ENCODE measurements around the gene DNAJC25.

The DNAJC25 gene

GRCh38 chr9:111645806-111646205 lies 14.7 kb downstream of the DNAJC25 start:
- no CpG with 5 or more reads among the region's 1 CpG for WGBS (ENCODE audit: insufficient coverage, insufficient read length)
- no peaks in the 10 kb centered on the region for H3K27me3 ChIP-seq (ENCODE audit: control insufficient read depth, insufficient read depth, low read length)
- no peaks in the 10 kb centered on the region for H3K4me1 ChIP-seq (ENCODE audit: control insufficient read depth, insufficient read depth, low read length)
- no peak overlapping the region for H3K4me3 ChIP-seq (ENCODE audit: low read length)
- no peak overlapping the region for H3K27ac ChIP-seq (ENCODE audit: low read length)
- no peaks in the 10 kb centered on the region for H3K9me3 ChIP-seq (ENCODE audit: control insufficient read depth, insufficient read depth, low read length)
- H3K36me3 ChIP-seq (ENCODE audit: control insufficient read depth, insufficient read depth, low read length), result no peaks in the 10 kb centered on the region
- DNase-seq (ENCODE audit: low read depth, low spot score), result no peak

DNA sequence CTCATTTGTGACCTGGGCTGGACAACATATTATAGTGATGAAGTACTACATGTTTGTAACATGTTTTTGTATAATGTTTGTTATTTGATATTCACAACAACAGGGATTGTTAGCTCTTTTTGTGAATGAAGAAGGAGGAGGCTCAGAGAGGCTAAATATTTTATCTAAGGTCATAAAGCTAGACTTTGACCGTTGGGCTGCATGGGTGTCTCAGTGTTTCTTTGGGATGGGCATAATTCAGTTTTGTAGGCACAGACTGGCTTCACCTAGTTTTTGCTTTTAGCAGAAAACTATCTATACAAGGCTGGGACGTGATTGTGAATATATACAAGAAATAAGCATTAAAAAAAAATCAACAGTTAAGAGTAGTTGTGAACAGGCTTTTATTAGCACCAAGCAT lies 15.3 kb downstream of the DNAJC25 start:
- DNase-seq (ENCODE audit: low read depth, low spot score), result no peak
- Histone ChIP-seq H3K4me1 (ENCODE audit: control insufficient read depth, insufficient read depth, low read length) (no peaks in the 10 kb centered on the region), H3K27me3 (ENCODE audit: control insufficient read depth, insufficient read depth, low read length) (no peaks in the 10 kb centered on the region), H3K27ac (ENCODE audit: low read length) (no peak overlapping the region), H3K36me3 (ENCODE audit: control insufficient read depth, insufficient read depth, low read length) (no peaks in the 10 kb centered on the region), H3K4me3 (ENCODE audit: low read length) (no peak overlapping the region), H3K9me3 (ENCODE audit: control insufficient read depth, insufficient read depth, low read length) (no peaks in the 10 kb centered on the region)
- WGBS (ENCODE audit: insufficient coverage, insufficient read length), result no CpG with 5 or more reads among the region's 2 CpGs

- Histone ChIP-seq H3K27me3 (ENCODE audit: control insufficient read depth, insufficient read depth, low read length) (no peaks in the 10 kb centered on the region), H3K4me3 (ENCODE audit: low read length) (no peak overlapping the region), H3K27ac (ENCODE audit: low read length) (no peak overlapping the region), H3K36me3 (ENCODE audit: control insufficient read depth, insufficient read depth, low read length) (no peaks in the 10 kb centered on the region), H3K9me3 (ENCODE audit: control insufficient read depth, insufficient read depth, low read length) (no peaks in the 10 kb centered on the region), H3K4me1 (ENCODE audit: control insufficient read depth, insufficient read depth, low read length) (no peaks in the 10 kb centered on the region)
- no CpG with 5 or more reads among the region's 4 CpGs for WGBS (ENCODE audit: insufficient coverage, insufficient read length)
- no peak for DNase-seq (ENCODE audit: low read depth, low spot score)
Observed at GRCh38 chr9:111648066-111648465, 16.9 kb downstream of the DNAJC25 start.

DNA sequence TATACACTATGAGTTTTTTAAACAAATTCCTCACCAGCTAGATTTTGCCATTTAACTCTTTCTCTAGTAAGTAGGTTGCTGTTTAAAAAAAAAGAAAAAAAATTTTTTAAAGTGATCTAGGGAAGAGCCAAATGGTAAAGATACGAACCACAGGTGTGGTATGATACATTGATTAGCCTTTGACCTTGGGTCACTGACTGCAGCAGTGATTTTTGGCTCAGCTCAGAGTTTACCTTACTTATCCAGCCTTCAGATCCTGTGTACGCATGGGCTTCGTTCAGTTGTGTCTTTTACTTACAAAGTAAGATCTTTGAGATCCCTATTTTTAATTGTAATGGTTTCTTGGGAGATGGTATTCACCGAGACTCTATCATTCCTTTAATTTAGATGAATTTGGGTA lies 17.9 kb downstream of the DNAJC25 start:
- H3K4me3 ChIP-seq (ENCODE audit: low read length), result no peak overlapping the region
- H3K27ac ChIP-seq (ENCODE audit: low read length), result no peak overlapping the region
- H3K36me3 ChIP-seq (ENCODE audit: control insufficient read depth, insufficient read depth, low read length), result no peaks in the 10 kb centered on the region
- WGBS (ENCODE audit: insufficient coverage, insufficient read length), result no CpG with 5 or more reads among the region's 4 CpGs
- H3K4me1 ChIP-seq (ENCODE audit: control insufficient read depth, insufficient read depth, low read length), result no peaks in the 10 kb centered on the region
- H3K27me3 ChIP-seq (ENCODE audit: control insufficient read depth, insufficient read depth, low read length), result no peaks in the 10 kb centered on the region
- no peaks in the 10 kb centered on the region for H3K9me3 ChIP-seq (ENCODE audit: control insufficient read depth, insufficient read depth, low read length)
- DNase-seq (ENCODE audit: low read depth, low spot score), result no peak

DNA sequence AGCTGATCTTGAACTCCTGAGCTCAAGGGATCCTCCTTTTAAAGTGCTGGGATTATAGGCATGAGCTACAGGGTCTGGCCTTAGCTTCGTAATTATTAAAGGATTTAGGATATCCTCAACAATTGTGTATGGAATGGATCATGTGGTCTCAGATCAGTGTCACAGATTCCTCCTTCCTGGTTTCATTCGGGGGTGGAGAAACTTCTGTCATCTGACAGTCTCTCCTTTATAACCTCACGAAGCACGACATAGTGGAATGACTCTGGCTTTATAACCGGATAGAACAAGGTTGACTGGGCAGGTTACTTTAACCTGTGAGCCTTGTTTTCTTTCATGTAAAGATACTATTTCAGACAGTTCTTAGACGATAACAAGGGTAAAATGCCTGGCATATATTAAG lies 25.9 kb downstream of the DNAJC25 start:
- DNase-seq (ENCODE audit: low read depth, low spot score), result no peak
- WGBS (ENCODE audit: insufficient coverage, insufficient read length), result no CpG with 5 or more reads among the region's 6 CpGs
- Histone ChIP-seq H3K4me1 (ENCODE audit: control insufficient read depth, insufficient read depth, low read length) (no peaks in the 10 kb centered on the region), H3K36me3 (ENCODE audit: control insufficient read depth, insufficient read depth, low read length) (no peaks in the 10 kb centered on the region), H3K27me3 (ENCODE audit: control insufficient read depth, insufficient read depth, low read length) (no peaks in the 10 kb centered on the region), H3K27ac (ENCODE audit: low read length) (no peak overlapping the region), H3K4me3 (ENCODE audit: low read length) (no peak overlapping the region), H3K9me3 (ENCODE audit: control insufficient read depth, insufficient read depth, low read length) (no peaks in the 10 kb centered on the region)

GRCh38 chr9:111658943-111659342 lies 27.8 kb downstream of the DNAJC25 start:
- no CpG with 5 or more reads among the region's 8 CpGs for WGBS (ENCODE audit: insufficient coverage, insufficient read length)
- H3K27ac ChIP-seq (ENCODE audit: low read length), result no peak overlapping the region
- DNase-seq (ENCODE audit: low read depth, low spot score), result no peak
- peaks cover 3% of the 10 kb centered on the region; the same call in 1 of the 2 replicates for H3K4me1 ChIP-seq (ENCODE audit: control insufficient read depth, insufficient read depth, low read length)
- no peak overlapping the region for H3K4me3 ChIP-seq (ENCODE audit: low read length)
- H3K36me3 ChIP-seq (ENCODE audit: control insufficient read depth, insufficient read depth, low read length), result no peaks in the 10 kb centered on the region
- H3K27me3 ChIP-seq (ENCODE audit: control insufficient read depth, insufficient read depth, low read length), result no peaks in the 10 kb centered on the region
- no peaks in the 10 kb centered on the region for H3K9me3 ChIP-seq (ENCODE audit: control insufficient read depth, insufficient read depth, low read length)

DNA sequence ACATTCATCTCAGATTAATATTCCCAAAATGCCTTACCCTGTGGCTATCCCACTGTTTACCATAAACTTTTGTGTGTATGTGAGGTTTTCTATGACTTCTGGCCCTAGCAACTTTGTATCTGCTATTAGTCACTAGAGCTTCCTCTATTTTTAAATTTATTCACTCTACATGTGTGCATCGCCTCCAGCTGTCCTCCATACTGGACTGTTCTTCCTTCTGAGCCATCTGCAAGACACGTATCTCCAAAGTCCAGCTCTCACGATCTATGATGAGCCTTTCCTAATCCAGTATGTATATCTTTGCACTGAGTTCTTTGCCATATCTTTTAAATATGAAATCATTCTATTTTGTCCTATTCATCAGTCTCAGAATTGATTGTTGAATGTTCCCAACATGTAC lies 28.6 kb downstream of the DNAJC25 start:
- peaks cover 3% of the 10 kb centered on the region; the same call in 1 of the 2 replicates for H3K4me1 ChIP-seq (ENCODE audit: control insufficient read depth, insufficient read depth, low read length)
- H3K27ac ChIP-seq (ENCODE audit: low read length), result no peak overlapping the region
- no peak overlapping the region for H3K4me3 ChIP-seq (ENCODE audit: low read length)
- no peaks in the 10 kb centered on the region for H3K27me3 ChIP-seq (ENCODE audit: control insufficient read depth, insufficient read depth, low read length)
- no CpG with 5 or more reads among the region's 3 CpGs for WGBS (ENCODE audit: insufficient coverage, insufficient read length)
- H3K9me3 ChIP-seq (ENCODE audit: control insufficient read depth, insufficient read depth, low read length), result no peaks in the 10 kb centered on the region
- no peaks in the 10 kb centered on the region for H3K36me3 ChIP-seq (ENCODE audit: control insufficient read depth, insufficient read depth, low read length)
- DNase-seq (ENCODE audit: low read depth, low spot score), result no peak

DNA sequence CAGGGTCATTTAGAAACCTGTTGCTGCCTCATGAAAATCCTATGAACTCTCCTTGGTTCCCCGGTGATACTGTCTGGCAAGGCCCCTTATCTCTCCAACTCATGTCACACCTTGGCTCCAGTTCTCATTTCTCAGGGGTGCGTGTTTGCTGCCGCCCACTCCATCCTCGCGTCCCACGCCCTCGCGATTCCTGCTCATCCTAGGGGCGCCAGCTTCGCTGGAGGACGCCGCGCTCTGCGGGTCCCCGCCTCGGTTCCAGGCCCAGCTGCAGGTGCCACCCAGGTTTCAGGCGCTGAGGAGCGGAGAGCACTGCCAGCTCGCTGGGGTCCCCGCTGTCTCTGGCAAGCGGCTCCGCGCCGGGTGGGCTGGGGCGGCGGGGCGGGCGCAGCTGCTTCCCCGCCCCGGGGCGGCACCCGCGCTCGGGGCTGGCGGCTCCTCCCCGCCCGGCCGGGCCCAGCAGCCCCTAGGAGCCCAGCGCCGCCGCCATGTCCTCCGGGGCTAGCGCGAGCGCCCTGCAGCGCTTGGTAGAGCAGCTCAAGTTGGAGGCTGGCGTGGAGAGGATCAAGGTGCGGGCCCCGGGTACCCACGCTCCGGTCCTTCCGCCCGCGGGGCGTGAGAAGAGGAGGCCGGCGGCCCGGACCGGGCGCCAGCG lies 30.1 kb downstream of the DNAJC25 start, which contains the start of gene GNG10:
Gene GNG10, plus strand, starts transcription at position 456 of the 652 bp plus-strand sequence. Its CDS starts 30 bp downstream, at position 486.
- DNase-seq (ENCODE audit: low read depth, low spot score), result no peak
- Histone ChIP-seq H3K9me3 (ENCODE audit: control insufficient read depth, insufficient read depth, low read length) (no peaks in the 10 kb centered on the region), H3K4me3 (ENCODE audit: low read length) (peak within 1 kb of the TSS; percentile 57), H3K27me3 (ENCODE audit: control insufficient read depth, insufficient read depth, low read length) (no peaks in the 10 kb centered on the region), H3K36me3 (ENCODE audit: control insufficient read depth, insufficient read depth, low read length) (no peaks in the 10 kb centered on the region), H3K4me1 (ENCODE audit: control insufficient read depth, insufficient read depth, low read length) (peaks cover 3% of the 10 kb centered on the region; the same call in 1 of the 2 replicates), H3K27ac (ENCODE audit: low read length) (no peak within 1 kb of the TSS)
- WGBS (ENCODE audit: insufficient coverage, insufficient read length), result no CpG with 5 or more reads among the region's 61 CpGs

DNA sequence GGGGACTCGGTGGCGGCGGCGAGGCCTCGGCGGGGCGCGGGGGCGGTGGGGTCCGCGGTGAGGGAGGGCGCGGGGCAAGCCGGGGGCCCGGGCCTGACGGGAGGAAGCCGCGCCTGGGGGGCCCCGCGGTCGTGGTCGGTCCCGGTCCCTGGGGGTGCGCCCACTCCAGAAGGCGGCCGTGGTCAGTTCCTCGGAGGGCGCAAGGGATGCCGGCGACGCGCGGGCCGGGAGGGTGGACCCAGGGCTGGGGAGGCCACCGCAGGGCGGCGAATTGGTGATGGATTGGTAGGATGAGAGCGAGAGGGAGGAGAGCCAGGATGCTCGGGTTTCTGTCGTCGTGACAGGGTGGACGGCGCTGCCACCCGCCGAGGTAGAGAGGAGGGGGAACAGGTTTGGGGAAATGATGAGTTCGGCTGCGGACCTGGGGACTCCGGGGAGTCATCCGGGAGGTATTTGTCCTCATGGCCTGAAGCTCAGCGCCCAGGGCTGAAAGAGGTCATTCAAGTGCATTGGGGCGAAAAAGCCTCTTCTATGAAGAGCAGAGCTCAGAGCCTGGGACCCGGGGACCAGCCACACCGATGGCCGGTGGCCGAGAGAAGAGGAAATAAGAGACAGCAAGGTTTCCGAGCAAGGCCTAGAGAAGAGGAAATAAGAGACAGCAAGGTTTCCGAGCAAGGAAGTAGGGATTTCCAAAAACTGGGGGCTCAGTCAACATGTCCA lies 30.8 kb downstream of the DNAJC25 start:
- no peak for DNase-seq (ENCODE audit: low read depth, low spot score)
- Histone ChIP-seq H3K36me3 (ENCODE audit: control insufficient read depth, insufficient read depth, low read length) (no peaks in the 10 kb centered on the region), H3K4me1 (ENCODE audit: control insufficient read depth, insufficient read depth, low read length) (peaks cover 3% of the 10 kb centered on the region; the same call in 1 of the 2 replicates), H3K27me3 (ENCODE audit: control insufficient read depth, insufficient read depth, low read length) (no peaks in the 10 kb centered on the region), H3K4me3 (ENCODE audit: low read length) (peak overlapping the region; percentile 57), H3K9me3 (ENCODE audit: control insufficient read depth, insufficient read depth, low read length) (no peaks in the 10 kb centered on the region), H3K27ac (ENCODE audit: low read length) (no peak overlapping the region)
- WGBS (ENCODE audit: insufficient coverage, insufficient read length), result no CpG with 5 or more reads among the region's 57 CpGs

DNA sequence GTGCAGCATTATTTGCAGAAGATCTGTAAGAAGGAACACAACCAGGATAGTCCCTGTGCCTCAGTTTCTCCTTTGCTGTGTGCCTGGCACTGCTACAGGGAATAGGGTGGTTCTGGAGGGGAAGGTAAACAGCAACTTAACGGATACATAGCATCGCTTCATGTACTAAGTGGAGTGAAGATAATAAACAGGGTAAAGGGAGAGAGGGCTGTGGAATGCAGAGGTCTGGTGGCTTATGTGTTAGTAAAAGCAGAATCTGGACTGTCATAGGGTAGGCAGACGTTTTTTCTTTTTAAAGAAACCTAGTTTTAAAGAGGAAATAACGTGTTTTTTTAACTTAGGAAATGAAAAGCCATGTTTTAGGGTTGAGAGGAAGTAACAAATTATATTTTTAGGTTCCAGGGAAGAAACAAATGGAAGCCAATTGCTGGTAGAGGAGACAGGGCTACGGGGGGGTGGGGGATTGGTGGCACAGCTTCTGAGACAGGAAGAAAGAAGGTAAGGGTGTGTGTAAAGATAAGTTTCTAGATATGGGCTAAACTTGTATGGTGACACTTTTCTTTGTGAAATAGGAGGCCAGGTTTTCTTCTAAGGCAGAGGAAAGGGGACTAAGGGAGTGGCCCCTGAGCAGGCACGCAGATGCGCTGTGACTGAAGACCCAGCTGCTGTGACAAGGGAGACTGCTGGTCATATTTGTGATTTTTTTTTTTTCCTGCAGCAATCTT lies 31.6 kb downstream of the DNAJC25 start:
- H3K27me3 ChIP-seq (ENCODE audit: control insufficient read depth, insufficient read depth, low read length), result no peaks in the 10 kb centered on the region
- peaks cover 3% of the 10 kb centered on the region; the same call in 1 of the 2 replicates for H3K4me1 ChIP-seq (ENCODE audit: control insufficient read depth, insufficient read depth, low read length)
- H3K4me3 ChIP-seq (ENCODE audit: low read length), result no peak overlapping the region; the same call in 1 of the 2 replicates
- H3K9me3 ChIP-seq (ENCODE audit: control insufficient read depth, insufficient read depth, low read length), result no peaks in the 10 kb centered on the region
- H3K36me3 ChIP-seq (ENCODE audit: control insufficient read depth, insufficient read depth, low read length), result no peaks in the 10 kb centered on the region
- DNase-seq (ENCODE audit: low read depth, low spot score), result no peak
- H3K27ac ChIP-seq (ENCODE audit: low read length), result no peak overlapping the region
- WGBS (ENCODE audit: insufficient coverage, insufficient read length), result no CpG with 5 or more reads among the region's 7 CpGs
